Duodenal mucosa (tissue), 2 donors: ENCODE data around the gene DHRS11.

Source experiments
- H3K27ac ChIP-seq: one replicate; pipeline ENCODE4 v1.7.0; 2013; ENCODE audit warnings: low read depth, low read length
- H3K27me3 ChIP-seq, 2 donors: one replicate each; pipeline ENCODE4 v1.7.0; 2013; ENCODE audit warnings: low read length in 2 of 2, control low read depth in 1 of 2; ENCODE audit not compliant: insufficient read depth in 2 of 2, control insufficient read depth in 1 of 2
- H3K36me3 ChIP-seq, 2 donors: one replicate each; pipeline ENCODE4 v1.7.0; 2013; ENCODE audit warnings: low read length in 2 of 2, control low read depth in 1 of 2; ENCODE audit not compliant: insufficient read depth in 2 of 2, control insufficient read depth in 1 of 2
- H3K4me1 ChIP-seq, 2 donors: one replicate each; pipeline ENCODE4 v1.7.0; 2013; ENCODE audit warnings: low read length in 2 of 2, control low read depth in 1 of 2; ENCODE audit not compliant: insufficient read depth in 2 of 2, control insufficient read depth in 1 of 2
- H3K4me3 ChIP-seq, 2 donors: one replicate each; pipeline ENCODE4 v1.7.0; 2013; ENCODE audit warnings: low read length in 2 of 2, low read depth in 1 of 2
- H3K9ac ChIP-seq, 2 donors: one replicate each; pipeline ENCODE4 v1.7.0; 2013; ENCODE audit warnings: low read length in 2 of 2, low read depth in 1 of 2
- H3K9me3 ChIP-seq, 2 donors: one replicate each; pipeline ENCODE4 v1.7.0; 2013; ENCODE audit warnings: low read length in 2 of 2, control low read depth in 1 of 2; ENCODE audit not compliant: control insufficient read depth in 1 of 2

The DHRS11 gene

DNA sequence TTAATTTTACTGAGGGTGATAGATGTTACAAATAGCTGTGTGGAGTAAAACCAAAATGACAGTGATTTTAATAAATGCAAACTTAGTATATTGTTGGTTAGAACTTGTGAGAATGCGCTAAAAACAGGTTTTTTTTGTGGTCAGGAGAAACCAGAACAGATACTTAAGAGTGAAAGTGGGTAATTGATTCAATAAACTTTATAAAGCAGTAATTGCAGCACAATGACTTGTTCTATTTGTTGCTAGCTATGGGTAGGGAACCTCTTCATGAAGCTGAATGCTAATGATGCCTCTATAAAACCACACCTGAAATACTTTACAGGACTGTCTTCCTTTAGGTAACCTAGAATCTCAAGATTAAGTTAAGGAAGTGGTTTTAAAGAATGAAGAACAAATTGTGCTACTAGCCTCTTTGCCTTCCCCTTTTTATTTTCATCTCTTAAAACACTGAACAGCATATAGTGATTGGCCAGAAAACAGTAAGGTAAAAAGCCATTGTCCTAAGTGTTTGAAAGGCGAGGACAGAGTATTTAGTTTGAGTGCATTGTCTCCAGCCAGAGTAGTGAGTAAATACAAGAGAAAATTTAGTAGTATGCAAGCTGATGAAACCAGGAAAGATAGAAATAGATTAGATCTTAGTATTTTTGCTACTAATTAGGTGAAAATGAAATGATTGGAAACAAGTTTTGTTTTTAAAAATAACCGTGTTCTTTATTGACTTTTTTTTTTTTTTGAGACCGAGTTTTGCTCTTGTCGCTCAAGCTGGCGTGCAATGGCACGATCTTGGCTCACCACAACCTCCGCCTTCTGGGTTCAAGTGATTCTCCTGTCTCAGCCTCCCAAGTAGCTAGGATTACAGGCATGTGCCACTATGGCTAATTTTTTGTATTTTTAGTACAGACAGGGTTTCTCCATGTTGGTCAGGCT, 40.9 kb upstream of the DHRS11 start:
- peak overlapping the region in 1 of 2 donors; percentile 32 for H3K4me3 ChIP-seq
- no peaks in the 10 kb centered on the region for H3K27me3 ChIP-seq
- H3K4me1 ChIP-seq, result peaks cover 35 to 37% of the 10 kb centered on the region in 2 donors
- no peaks in the 10 kb centered on the region for H3K9me3 ChIP-seq
- H3K9ac ChIP-seq, result no peak overlapping the region
- H3K36me3 ChIP-seq, result peaks cover 0 to 24% of the 10 kb centered on the region in 2 donors
- H3K27ac ChIP-seq, result no peak overlapping the region

DNA sequence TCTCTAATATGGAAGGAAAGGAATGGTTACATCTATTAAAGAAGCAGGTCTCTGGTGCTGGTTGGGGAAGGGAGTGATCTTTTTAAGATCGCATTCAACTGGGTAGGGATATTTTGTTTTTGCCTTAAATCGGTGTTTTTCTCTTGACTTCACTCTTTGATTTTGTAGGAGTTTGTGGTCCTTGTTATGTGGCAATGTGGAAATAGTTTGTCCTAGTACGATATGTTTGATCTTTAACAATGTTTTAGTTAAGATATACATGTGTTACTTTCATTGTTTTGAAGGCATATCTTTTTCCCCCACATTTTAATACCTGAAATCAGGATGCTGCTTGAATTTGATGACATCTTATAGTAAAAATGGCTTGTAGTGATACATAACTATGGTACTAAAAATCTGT, 38.2 kb upstream of the DHRS11 start:
- Histone ChIP-seq H3K27ac (no peak overlapping the region), H3K4me1 (peaks cover 12 to 14% of the 10 kb centered on the region in 2 donors), H3K9ac (no peak overlapping the region), H3K27me3 (no peaks in the 10 kb centered on the region), H3K9me3 (no peaks in the 10 kb centered on the region), H3K4me3 (no peak overlapping the region), H3K36me3 (peaks cover 12 to 46% of the 10 kb centered on the region in 2 donors)

DNA sequence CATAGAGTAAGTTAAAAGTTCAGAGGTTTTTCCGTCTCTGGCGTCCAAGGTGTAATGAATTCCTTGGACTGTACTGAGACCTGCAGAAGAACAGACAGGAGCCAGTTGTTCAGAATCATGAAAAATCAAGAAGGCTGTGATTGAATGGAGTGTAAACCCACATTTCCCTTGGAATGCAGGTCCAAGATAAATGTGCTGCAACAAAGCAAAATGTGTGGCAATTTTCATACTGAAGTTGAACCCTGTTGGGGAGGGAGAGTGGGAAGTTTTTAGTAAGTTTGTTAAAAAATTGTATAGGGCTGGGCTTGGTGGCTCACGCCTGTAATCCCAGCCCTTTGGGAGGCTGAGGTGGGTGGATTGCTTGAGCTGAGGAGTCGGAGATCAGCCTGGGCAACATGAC, 25.6 kb upstream of the DHRS11 start:
- Histone ChIP-seq H3K9me3 (no peaks in the 10 kb centered on the region), H3K4me1 (no peaks in the 10 kb centered on the region), H3K4me3 (no peak overlapping the region), H3K27me3 (no peaks in the 10 kb centered on the region), H3K9ac (no peak overlapping the region), H3K27ac (no peak overlapping the region), H3K36me3 (peaks cover 26 to 75% of the 10 kb centered on the region in 2 donors)

DNA sequence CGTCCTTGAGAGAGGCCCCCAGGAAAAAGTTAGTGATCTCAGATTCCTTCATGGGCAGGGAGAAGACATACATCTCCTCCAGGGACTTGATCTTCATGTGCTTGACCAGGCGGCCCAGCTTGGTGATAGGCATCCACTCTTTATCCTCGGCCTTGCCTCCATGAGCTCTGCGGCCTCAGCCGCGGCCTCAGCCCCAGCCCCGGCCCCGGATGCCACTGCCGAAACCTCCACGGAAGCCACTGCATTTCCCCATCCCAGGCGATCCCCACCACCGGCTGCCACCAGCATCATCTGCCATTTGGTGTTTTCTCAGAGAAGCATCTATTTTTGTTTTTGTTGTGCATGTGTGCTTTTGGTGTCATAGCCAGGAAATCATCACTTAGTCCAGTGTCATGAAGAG, 16.7 kb upstream of the DHRS11 start:
- Histone ChIP-seq H3K27me3 (no peaks in the 10 kb centered on the region), H3K9ac (no peak overlapping the region), H3K4me3 (no peak overlapping the region), H3K27ac (no peak overlapping the region), H3K4me1 (no peaks in the 10 kb centered on the region), H3K36me3 (peaks cover 20 to 56% of the 10 kb centered on the region in 2 donors), H3K9me3 (no peaks in the 10 kb centered on the region)

DNA sequence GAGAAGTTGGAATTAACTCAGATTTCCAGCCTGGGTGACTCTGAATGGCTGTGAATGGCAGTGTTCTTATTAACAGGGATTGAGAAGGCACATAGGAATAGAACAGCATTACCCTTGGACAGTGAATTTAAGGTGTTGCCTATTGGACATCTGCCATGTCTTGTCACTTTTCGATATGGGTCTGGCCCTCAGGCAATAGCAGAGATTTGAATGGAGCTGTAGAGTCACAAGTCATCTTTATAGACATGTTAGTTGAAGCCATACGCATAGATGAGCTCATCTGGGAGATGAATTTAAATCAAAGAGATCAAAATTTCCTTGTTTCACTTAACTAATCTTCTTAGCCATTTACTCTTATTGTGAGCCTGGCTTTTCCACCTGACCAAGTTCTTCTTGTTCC, 14.9 kb upstream of the DHRS11 start:
- no peaks in the 10 kb centered on the region for H3K9me3 ChIP-seq
- no peaks in the 10 kb centered on the region for H3K27me3 ChIP-seq
- no peak overlapping the region for H3K27ac ChIP-seq
- no peak overlapping the region for H3K4me3 ChIP-seq
- peaks cover 26 to 56% of the 10 kb centered on the region in 2 donors for H3K36me3 ChIP-seq
- H3K4me1 ChIP-seq, result no peaks in the 10 kb centered on the region
- no peak overlapping the region for H3K9ac ChIP-seq

DNA sequence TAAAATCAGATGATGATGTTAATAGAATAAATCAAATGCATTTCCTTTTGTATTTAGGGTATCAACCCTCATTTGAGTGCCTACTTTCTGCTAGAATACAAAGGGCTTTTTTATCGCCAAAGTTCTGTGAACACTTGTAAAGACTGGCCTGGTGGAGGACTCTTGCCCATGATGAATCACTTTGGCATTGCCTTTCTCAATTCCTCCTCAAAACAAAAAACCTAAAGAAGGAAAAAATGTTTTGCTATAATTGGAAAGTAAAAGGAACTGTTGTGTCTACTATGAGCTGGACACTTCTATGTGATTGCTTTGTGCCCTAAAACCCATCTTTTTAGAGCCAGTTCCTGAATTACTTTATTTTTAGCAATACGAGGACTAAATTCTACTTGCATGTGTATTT, 13.0 kb upstream of the DHRS11 start:
- no peaks in the 10 kb centered on the region for H3K4me1 ChIP-seq
- H3K9ac ChIP-seq, result no peak overlapping the region
- H3K27me3 ChIP-seq, result no peaks in the 10 kb centered on the region
- peaks cover 26 to 62% of the 10 kb centered on the region in 2 donors for H3K36me3 ChIP-seq
- no peak overlapping the region for H3K27ac ChIP-seq
- no peaks in the 10 kb centered on the region for H3K9me3 ChIP-seq
- no peak overlapping the region for H3K4me3 ChIP-seq

DNA sequence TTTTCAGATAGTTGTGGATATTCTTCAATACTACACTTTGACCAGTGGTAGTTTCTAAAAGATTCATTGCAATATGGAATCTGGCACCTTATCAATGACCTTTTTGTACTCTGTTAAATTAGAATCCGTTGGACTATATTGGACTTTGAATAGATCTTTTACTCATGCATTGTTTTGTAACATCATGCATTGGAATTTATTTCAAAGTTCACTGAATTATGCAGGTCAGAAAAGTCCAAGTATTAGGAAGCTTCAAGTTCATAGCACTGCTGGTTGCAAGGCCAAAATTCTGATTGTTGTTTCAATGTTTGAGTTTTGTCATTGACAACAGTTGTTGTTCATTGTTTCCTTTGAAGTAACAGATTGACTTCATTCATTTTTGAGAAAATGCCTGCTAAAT, 7.9 kb upstream of the DHRS11 start:
- Histone ChIP-seq H3K4me3 (no peak overlapping the region), H3K27ac (no peak overlapping the region), H3K9ac (no peak overlapping the region), H3K36me3 (peaks cover 34 to 80% of the 10 kb centered on the region in 2 donors), H3K27me3 (no peaks in the 10 kb centered on the region), H3K9me3 (no peaks in the 10 kb centered on the region), H3K4me1 (peaks cover 0 to 7% of the 10 kb centered on the region in 2 donors)

DNA sequence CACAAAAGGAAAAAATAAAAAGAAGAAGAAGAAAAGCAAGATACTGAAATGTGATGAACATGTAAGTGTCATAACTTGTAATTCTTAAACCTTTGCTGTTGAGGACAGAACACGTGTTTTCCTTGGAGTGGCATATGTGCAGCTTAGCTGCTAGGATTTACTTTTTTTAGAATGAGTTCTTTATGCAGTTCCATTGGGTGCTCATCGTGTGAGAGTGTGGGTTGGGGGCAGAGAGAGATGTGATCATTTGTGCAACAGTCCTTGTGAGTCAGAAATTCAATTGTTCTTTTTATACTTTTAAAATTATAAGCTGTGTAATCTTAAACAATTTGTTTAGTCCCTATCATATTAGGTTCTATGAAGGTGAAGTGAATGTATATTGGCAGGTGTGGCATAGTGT, 5.5 kb upstream of the DHRS11 start:
- Histone ChIP-seq H3K27ac (no peak overlapping the region), H3K4me3 (no peak overlapping the region), H3K36me3 (peaks cover 21 to 80% of the 10 kb centered on the region in 2 donors)

DNA sequence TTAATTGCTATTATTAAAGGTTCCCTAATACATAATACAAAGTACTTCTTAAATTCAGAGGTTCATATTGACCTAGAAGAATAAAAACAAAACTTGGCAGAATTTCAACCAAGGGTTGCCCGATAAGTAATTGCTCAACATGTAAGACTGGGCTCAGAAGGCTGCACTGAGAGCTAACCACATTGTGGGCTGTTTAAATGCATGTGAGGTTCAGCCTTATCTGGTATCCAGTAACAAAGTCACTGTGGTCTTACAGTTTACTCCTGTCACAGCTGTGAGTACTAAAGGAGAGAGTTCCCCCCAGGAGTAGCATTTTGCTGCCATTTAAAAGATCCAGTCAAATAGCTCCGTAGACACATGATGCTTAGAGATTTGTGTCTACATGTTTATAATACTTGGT, 1.6 kb upstream of the DHRS11 start:
- Histone ChIP-seq H3K9ac (peak overlapping the region in 1 of 2 donors; percentile 22), H3K27me3 (no peaks in the 10 kb centered on the region), H3K9me3 (no peaks in the 10 kb centered on the region), H3K27ac (no peak overlapping the region), H3K36me3 (peaks cover 16 to 47% of the 10 kb centered on the region in 2 donors), H3K4me3 (no peak overlapping the region), H3K4me1 (peaks cover 29 to 36% of the 10 kb centered on the region in 2 donors)

More for the DNA sequence above, 5.5 kb upstream of the DHRS11 start:
- no peak overlapping the region for H3K9ac ChIP-seq
- peaks cover 13 to 23% of the 10 kb centered on the region in 2 donors for H3K4me1 ChIP-seq
- H3K9me3 ChIP-seq, result no peaks in the 10 kb centered on the region
- no peaks in the 10 kb centered on the region for H3K27me3 ChIP-seq

DNA sequence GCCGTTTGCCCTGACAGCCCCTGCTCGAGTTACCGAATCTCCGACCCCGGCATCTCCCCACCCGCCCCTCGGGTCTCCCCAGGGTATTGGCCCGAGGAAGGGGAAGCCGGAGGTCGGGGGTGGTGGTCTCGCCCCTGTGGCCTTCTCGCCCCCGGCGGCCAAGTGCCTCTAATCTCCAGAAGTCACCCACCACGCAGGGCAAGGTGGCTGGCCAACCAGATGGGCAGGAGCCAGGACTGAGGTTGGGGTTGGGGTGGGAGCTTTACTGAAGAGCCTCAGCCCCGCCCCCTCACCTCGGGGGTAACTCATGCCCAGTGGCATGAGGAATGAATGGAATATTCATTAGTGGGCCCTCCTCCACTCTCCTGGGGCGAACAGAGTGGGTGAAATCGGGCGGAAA, 637 bp downstream of the DHRS11 start:
- Histone ChIP-seq H3K27me3 (no peaks in the 10 kb centered on the region), H3K4me1 (peaks cover 39 to 53% of the 10 kb centered on the region in 2 donors), H3K4me3 (peak overlapping the region; percentile 75 to 88), H3K27ac (peak overlapping the region; percentile 87), H3K9me3 (no peaks in the 10 kb centered on the region), H3K9ac (peak overlapping the region; percentile 83 to 89), H3K36me3 (peaks cover 3 to 31% of the 10 kb centered on the region in 2 donors)
